Stimulated activated CD8-positive, alpha-beta memory T cell treated with anti-CD3 and anti-CD28 coated beads, Interleukin-4, amount 100 ng/mL, for 1 hour (primary cell): ENCODE results near the gene GJD3.
"Not testable (repeated sequence)": the region's sequence is repeated elsewhere in the genome, so short reads cannot be mapped to it uniquely, and the experiment has no call there.

ENCODE experiments used
- DNase-seq, 2 donors: peaks; one replicate each; pipeline ENCODE4 v3.0.0-alpha.2; 2020; ENCODE audit warnings: low read depth in 2 of 2, low spot score in 1 of 2

GJD3 gene

GRCh38 chr17:40364121-40364861 is at the start of gene GJD3:
Gene GJD3 (minus strand): TSS chr17:40364737. CDS start chr17:40363815, 922 bp downstream.
- no peak for DNase-seq

GRCh38 chr17:40414312-40414711 is 49.8 kb upstream of the GJD3 start:
- DNase-seq = not testable (repeated sequence)

GRCh38 chr17:40412880-40413279 is 48.3 kb upstream of the GJD3 start:
- DNase-seq = no peak

GRCh38 chr17:40411821-40412220 is 47.3 kb upstream of the GJD3 start:
- no peak for DNase-seq

- DNase-seq = no peak
These were observed 45.5 kb upstream of the GJD3 start for GRCh38 chr17:40410082-40410481.

- not testable (repeated sequence) for DNase-seq
These were observed 45.0 kb upstream of the GJD3 start for GRCh38 chr17:40409540-40409939.

GRCh38 chr17:40407460-40407859 is 42.9 kb upstream of the GJD3 start:
- no peak for DNase-seq

- DNase-seq = no peak
These were observed 39.5 kb upstream of the GJD3 start for GRCh38 chr17:40404003-40404402.

GRCh38 chr17:40402668-40403067 is 38.1 kb upstream of the GJD3 start:
- no peak for DNase-seq

- no peak for DNase-seq
These were observed 34.6 kb upstream of the GJD3 start for GRCh38 chr17:40399185-40399584.

GRCh38 chr17:40386555-40386954 is 22.0 kb upstream of the GJD3 start:
- DNase-seq = not testable (repeated sequence)

GRCh38 chr17:40382251-40382650 is 17.7 kb upstream of the GJD3 start:
- no peak for DNase-seq

- DNase-seq = no peak
These were observed 14.4 kb upstream of the GJD3 start for GRCh38 chr17:40378966-40379365.

- no peak for DNase-seq
These were observed 13.3 kb upstream of the GJD3 start for GRCh38 chr17:40377832-40378231.

- not testable (repeated sequence) for DNase-seq
These were observed 12.0 kb upstream of the GJD3 start for GRCh38 chr17:40376541-40376940.

- not testable (repeated sequence) for DNase-seq
These were observed 11.2 kb upstream of the GJD3 start for GRCh38 chr17:40375786-40376185.

GRCh38 chr17:40374821-40375498 is 10.4 kb upstream of the GJD3 start:
- DNase-seq = no peak

- DNase-seq = no peak
These were observed 9.5 kb upstream of the GJD3 start for GRCh38 chr17:40373999-40374398.

- no peak for DNase-seq
These were observed 8.8 kb upstream of the GJD3 start for GRCh38 chr17:40373324-40373723.

- DNase-seq = not testable (repeated sequence)
These were observed 8.1 kb upstream of the GJD3 start for GRCh38 chr17:40372644-40373043.

- no peak for DNase-seq
These were observed 7.5 kb upstream of the GJD3 start for GRCh38 chr17:40372031-40372430.

GRCh38 chr17:40371261-40371929 is 6.9 kb upstream of the GJD3 start:
- no peak for DNase-seq
